GM12875 (cell line): Measurements from ENCODE around the gene OR4D5.

Experiments
- H3K4me3 ChIP-seq: one replicate; pipeline ENCODE4 v1.5.1; 2011; ENCODE audit warnings: low read depth, low read length, control low read depth
- CTCF ChIP-seq: IDR thresholded peaks from 2 replicates; pipeline ENCODE4 v1.5.1; 2011; ENCODE audit warnings: low read depth, mild to moderate bottlenecking, control low read depth, inconsistent platforms, low read length, moderate library complexity, borderline replicate concordance; ENCODE audit not compliant: insufficient read depth

The OR4D5 gene

DNA sequence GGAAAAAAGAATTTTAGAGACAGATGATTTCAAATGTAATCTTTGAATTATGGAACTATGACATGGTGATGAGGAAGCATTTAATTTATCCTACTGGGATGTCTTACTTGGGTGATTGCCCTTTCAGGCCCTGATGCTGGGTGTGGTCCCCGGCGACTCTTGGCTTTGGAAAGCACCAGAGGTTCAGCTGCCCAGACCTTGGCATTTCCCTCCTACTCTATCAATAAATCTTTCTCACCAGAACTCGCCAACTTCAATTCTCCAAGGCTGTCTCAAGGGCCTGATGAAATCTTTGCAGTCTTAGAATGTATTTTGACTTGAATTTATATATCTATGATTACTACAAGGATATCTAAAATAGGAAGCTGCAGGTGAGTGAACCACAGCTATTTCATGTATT, 18.5 kb upstream of the OR4D5 start:
- H3K4me3 ChIP-seq, result no peak overlapping the region
- no peak for TF ChIP-seq CTCF

GRCh38 chr11:123924027-123924426, 15.4 kb upstream of the OR4D5 start:
- H3K4me3 ChIP-seq, result no peak overlapping the region
- TF ChIP-seq CTCF, result no peak

- TF ChIP-seq CTCF, result no peak
- no peak overlapping the region for H3K4me3 ChIP-seq
Measured at GRCh38 chr11:123942413-123942812, 3.0 kb downstream of the OR4D5 start.

- no peak within 1 kb of the TSS for H3K4me3 ChIP-seq
- TF ChIP-seq CTCF, result no peak
Measured at GRCh38 chr11:123943738-123944137, 4.3 kb downstream of the OR4D5 start, which contains the start of gene OR6T1. OR6T1 (minus strand) TSS chr11:123943838; CDS start chr11:123943838, 0 bp downstream.

- no peak for TF ChIP-seq CTCF
- H3K4me3 ChIP-seq, result no peak overlapping the region
Measured at GRCh38 chr11:123945132-123945531, 5.7 kb downstream of the OR4D5 start.

- no peak for TF ChIP-seq CTCF
- H3K4me3 ChIP-seq, result no peak overlapping the region
Measured at GRCh38 chr11:123956752-123957151, 17.3 kb downstream of the OR4D5 start.

DNA sequence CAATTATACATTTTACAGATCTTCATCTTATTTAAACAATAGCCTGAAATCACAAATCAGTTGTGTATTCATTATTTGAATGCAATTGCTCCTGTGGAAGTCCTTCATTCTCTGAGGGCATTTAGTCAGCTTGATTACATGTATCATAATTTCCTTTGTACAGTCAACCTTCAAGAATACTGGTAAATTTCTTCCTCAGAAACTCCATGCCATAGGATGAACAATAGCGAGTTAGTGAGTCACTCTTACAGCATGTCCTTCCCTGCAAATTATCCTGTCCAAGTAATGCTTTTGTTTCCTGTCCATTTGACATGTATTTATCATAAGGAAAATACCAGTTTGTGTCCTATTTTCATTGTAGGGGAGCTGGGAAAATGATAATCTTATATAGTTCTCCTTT, 34.4 kb downstream of the OR4D5 start:
- no peak for TF ChIP-seq CTCF
- H3K4me3 ChIP-seq, result no peak overlapping the region
